Upper lobe of left lung (tissue), 6 donors: ENCODE results near the gene GPR141. TPM values are rescaled to one million over a fixed set of nuclear protein-coding genes. Genes with fewer than 3 reads are reported as not detected.
A peak's percentile ranks its signal among the peaks of the same experiment; 100 is the strongest.

ENCODE experiments used
- ATAC-seq, 2 donors: fragments of 200-7000 bp; cut with Tn5 transposase; one replicate each; pipeline ENCODE4 v1.9.1; 2022; ENCODE audit warnings: mild to moderate bottlenecking in 2 of 2, moderate library complexity in 2 of 2; ENCODE audit not compliant: low FRiP score in 2 of 2
- DNase-seq, 2 donors: peaks; one replicate each; pipeline ENCODE4 v3.0.0-alpha.2; 2019 to 2020
- H3K27ac ChIP-seq, 4 donors: fragments of 200-600 bp; sonication (generic); one replicate each; pipeline ENCODE4 v1.5.1; 2016 to 2019
- H3K27me3 ChIP-seq, 4 donors: fragments of 200-600 bp; sonication (generic); one replicate each; pipeline ENCODE4 v1.5.1; 2017 to 2019
- H3K36me3 ChIP-seq, 4 donors: fragments of 200-600 bp; sonication (generic); one replicate each; pipeline ENCODE4 v1.5.1; 2016 to 2019
- H3K4me1 ChIP-seq, 4 donors: fragments of 200-600 bp; sonication (generic); one replicate each; pipeline ENCODE4 v1.5.1; 2018 to 2019
- H3K4me3 ChIP-seq, 4 donors: fragments of 200-600 bp; sonication (generic); one replicate each; pipeline ENCODE4 v1.5.1; 2017 to 2019; ENCODE audit warnings: mild to moderate bottlenecking in 2 of 4, moderate library complexity in 1 of 4
- H3K9me3 ChIP-seq, 4 donors: fragments of 200-600 bp; sonication (generic); one replicate each; pipeline ENCODE4 v1.5.1; 2018 to 2019
- CTCF ChIP-seq, 6 experiments: fragments of 450-650 bp in 4 of 6; fragments of 200-600 bp in 2 of 6; sonication (generic) in 2 of 6; IDR thresholded peaks; one replicate each; pipeline ENCODE4 v1.5.1; 2016 to 2019; ENCODE audit warnings: antibody characterized with exemption in 6 of 6
- EP300 ChIP-seq, 4 donors: sonication (generic); formaldehyde crosslinking; IDR thresholded peaks; one replicate each; pipeline ENCODE4 v1.5.1; 2017; ENCODE audit warnings: antibody characterized with exemption in 4 of 4, control low read depth in 2 of 4
- POLR2A ChIP-seq, 4 donors: fragments of 450-650 bp; IDR thresholded peaks; one replicate each; pipeline ENCODE4 v1.5.1; 2016 to 2017; ENCODE audit warnings: antibody characterized with exemption in 4 of 4, mild to moderate bottlenecking in 2 of 4
- POLR2AphosphoS5 ChIP-seq, 2 donors: sonication (generic); formaldehyde crosslinking; IDR thresholded peaks; one replicate each; pipeline ENCODE4 v1.5.1; 2017; ENCODE audit warnings: antibody characterized with exemption in 2 of 2
- WGBS, 2 donors: methylation state at CpG; one replicate each; pipeline ENCODE4 v1.1.5; 2017 to 2018; 5-methylcytosine and 5-hydroxymethylcytosine counted together
- total RNA-seq, 6 donors: library from RNA; depleted of rRNA in 4 of 6; stranded (reverse); fragments of >200 nt in 4 of 6; gene quantifications; one replicate each; pipeline versions ENCODE4 v1.1.0 to v1.2.1, GENCODE V29; 2016 to 2021
- donor health status: DM: no; HTN: no; CAD: no; lungs with moderate emphysema.
- donor health status: DM: no; HTN: yes; CAD: no; lungs with severe emphysema.

The GPR141 gene
- total RNA-seq, 6 donors from 2014 or later: 1.4 to 4.4 (median 3.9) TPM; not detected in 1

- Histone ChIP-seq H3K9me3 (no peaks in the 10 kb centered on the region), H3K27ac (no peak overlapping the region), H3K36me3 (no peaks in the 10 kb centered on the region), H3K27me3 (no peaks in the 10 kb centered on the region), H3K4me1 (peaks cover 8 to 19% (median 13%) of the 10 kb centered on the region in 4 donors), H3K4me3 (no peak overlapping the region)
- TF ChIP-seq CTCF (IDR thresholded peaks at IDR 0.05) (no peak), EP300 (IDR thresholded peaks at IDR 0.05) (no peak)
- 80 to 91% methylated on average over 6 of the region's 6 CpGs for WGBS, 2 donors
- no peak for ATAC-seq
- no peak for DNase-seq
Measured at GRCh38 chr7:37705976-37706375, 22.4 kb downstream of the GPR141 start.

DNA sequence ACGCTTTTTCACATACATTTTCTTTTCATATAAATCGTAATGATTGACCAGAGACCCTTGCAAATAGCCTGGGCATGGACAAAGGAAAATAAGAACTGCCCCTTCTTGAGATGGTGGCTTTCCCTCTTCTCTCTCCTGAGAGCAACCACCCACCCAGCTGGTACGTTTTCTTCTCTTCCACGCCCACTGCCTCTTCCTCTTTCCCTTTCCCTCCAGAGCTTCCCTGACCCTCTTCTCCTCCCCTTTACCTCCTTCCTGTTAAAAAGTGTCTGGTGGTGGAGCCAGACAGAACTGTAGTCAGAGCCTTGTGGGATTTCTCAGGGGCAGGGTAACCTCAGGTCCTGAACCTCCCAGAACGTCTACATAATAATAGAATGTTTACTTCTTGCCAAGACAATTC, 23.2 kb downstream of the GPR141 start:
- no peak overlapping the region for H3K27ac ChIP-seq
- no peaks in the 10 kb centered on the region for H3K9me3 ChIP-seq
- no peaks in the 10 kb centered on the region for H3K27me3 ChIP-seq
- H3K4me3 ChIP-seq: no peak overlapping the region
- no peak for TF ChIP-seq POLR2A (IDR thresholded peaks at IDR 0.05)
- no peak for TF ChIP-seq CTCF (IDR thresholded peaks at IDR 0.05)
- no peak for TF ChIP-seq POLR2AphosphoS5 (IDR thresholded peaks at IDR 0.05)
- TF ChIP-seq EP300 (IDR thresholded peaks at IDR 0.05): no peak
- no peak for DNase-seq
- no peaks in the 10 kb centered on the region for H3K36me3 ChIP-seq
- ATAC-seq: peak in 1 of 2 donors; percentile 32
- WGBS, 2 donors: 50 to 62% methylated on average over 4 to 5 of the region's 5 CpGs
- H3K4me1 ChIP-seq: peaks cover 1 to 14% (median 7%) of the 10 kb centered on the region in 4 donors

GRCh38 chr7:37707754-37708485, 24.4 kb downstream of the GPR141 start:
- ATAC-seq (no peak), DNase-seq (no peak)
- peaks cover 0 to 6% (median 3%) of the 10 kb centered on the region in 4 donors for H3K4me1 ChIP-seq
- WGBS, 2 donors: 55 to 68% methylated on average over 4 of the region's 4 CpGs
- TF ChIP-seq CTCF (IDR thresholded peaks at IDR 0.05): no peak
- TF ChIP-seq POLR2AphosphoS5 (IDR thresholded peaks at IDR 0.05): no peak
- TF ChIP-seq EP300 (IDR thresholded peaks at IDR 0.05): no peak
- TF ChIP-seq POLR2A (IDR thresholded peaks at IDR 0.05): no peak
- H3K9me3 ChIP-seq: no peaks in the 10 kb centered on the region
- no peak overlapping the region for H3K27ac ChIP-seq
- no peaks in the 10 kb centered on the region for H3K36me3 ChIP-seq
- no peaks in the 10 kb centered on the region for H3K27me3 ChIP-seq
- H3K4me3 ChIP-seq: no peak overlapping the region

GRCh38 chr7:37709631-37710509, 26.3 kb downstream of the GPR141 start:
- ATAC-seq (no peak), DNase-seq (no peak)
- 81 to 87% methylated on average over 5 of the region's 5 CpGs for WGBS, 2 donors
- H3K27me3 ChIP-seq: no peaks in the 10 kb centered on the region
- H3K27ac ChIP-seq: no peak overlapping the region
- no peak for TF ChIP-seq POLR2A (IDR thresholded peaks at IDR 0.05)
- TF ChIP-seq CTCF (IDR thresholded peaks at IDR 0.05): no peak
- no peaks in the 10 kb centered on the region for H3K36me3 ChIP-seq
- H3K4me3 ChIP-seq: no peak overlapping the region
- no peaks in the 10 kb centered on the region for H3K9me3 ChIP-seq
- peaks cover 0 to 4% (median 0%) of the 10 kb centered on the region in 4 donors for H3K4me1 ChIP-seq
